ENCODE data around the gene GPR34.
"Not testable (repeated sequence)": the region's sequence is repeated elsewhere in the genome, so short reads cannot be mapped to it uniquely, and the experiment has no call there.

GPR34 gene

GRCh38 chrX:41671082-41671481 is 17.7 kb upstream of the GPR34 start:
- no peaks in the 10 kb centered on the region for H3K36me3 ChIP-seq (ENCODE audit: control insufficient read depth, insufficient read depth, low read length)
- H3K9ac ChIP-seq (ENCODE audit: low read depth, low read length) = no peak overlapping the region
- no peaks in the 10 kb centered on the region for H3K27me3 ChIP-seq (ENCODE audit: control insufficient read depth, insufficient read depth, low read length)
- no peaks in the 10 kb centered on the region for H3K4me1 ChIP-seq (ENCODE audit: control insufficient read depth, insufficient read depth, low read length)
- no peaks in the 10 kb centered on the region for H3K9me3 ChIP-seq (ENCODE audit: control insufficient read depth, insufficient read depth, low read length)
- no peak overlapping the region for H3K4me3 ChIP-seq (ENCODE audit: low read depth, low read length)

- Histone ChIP-seq H3K9me3 (ENCODE audit: control insufficient read depth, insufficient read depth, low read length) (no peaks in the 10 kb centered on the region), H3K9ac (ENCODE audit: low read depth, low read length) (no peak overlapping the region), H3K27me3 (ENCODE audit: control insufficient read depth, insufficient read depth, low read length) (no peaks in the 10 kb centered on the region), H3K36me3 (ENCODE audit: control insufficient read depth, insufficient read depth, low read length) (no peaks in the 10 kb centered on the region), H3K4me3 (ENCODE audit: low read depth, low read length) (no peak overlapping the region), H3K4me1 (ENCODE audit: control insufficient read depth, insufficient read depth, low read length) (no peaks in the 10 kb centered on the region)
Measured at GRCh38 chrX:41672643-41673042, 16.1 kb upstream of the GPR34 start.

- H3K9ac ChIP-seq (ENCODE audit: low read depth, low read length); H3K9me3 ChIP-seq (ENCODE audit: control insufficient read depth, insufficient read depth, low read length); H3K4me1 ChIP-seq (ENCODE audit: control insufficient read depth, insufficient read depth, low read length); H3K36me3 ChIP-seq (ENCODE audit: control insufficient read depth, insufficient read depth, low read length); H3K4me3 ChIP-seq (ENCODE audit: low read depth, low read length); H3K27me3 ChIP-seq (ENCODE audit: control insufficient read depth, insufficient read depth, low read length): not testable (repeated sequence)
Measured at GRCh38 chrX:41676361-41676760, 12.4 kb upstream of the GPR34 start.

- Histone ChIP-seq H3K4me1 (ENCODE audit: control insufficient read depth, insufficient read depth, low read length) (no peaks in the 10 kb centered on the region), H3K27me3 (ENCODE audit: control insufficient read depth, insufficient read depth, low read length) (no peaks in the 10 kb centered on the region), H3K36me3 (ENCODE audit: control insufficient read depth, insufficient read depth, low read length) (no peaks in the 10 kb centered on the region), H3K4me3 (ENCODE audit: low read depth, low read length) (no peak overlapping the region), H3K9ac (ENCODE audit: low read depth, low read length) (no peak overlapping the region), H3K9me3 (ENCODE audit: control insufficient read depth, insufficient read depth, low read length) (no peaks in the 10 kb centered on the region)
Measured at GRCh38 chrX:41677183-41678060, 11.4 kb upstream of the GPR34 start.

DNA sequence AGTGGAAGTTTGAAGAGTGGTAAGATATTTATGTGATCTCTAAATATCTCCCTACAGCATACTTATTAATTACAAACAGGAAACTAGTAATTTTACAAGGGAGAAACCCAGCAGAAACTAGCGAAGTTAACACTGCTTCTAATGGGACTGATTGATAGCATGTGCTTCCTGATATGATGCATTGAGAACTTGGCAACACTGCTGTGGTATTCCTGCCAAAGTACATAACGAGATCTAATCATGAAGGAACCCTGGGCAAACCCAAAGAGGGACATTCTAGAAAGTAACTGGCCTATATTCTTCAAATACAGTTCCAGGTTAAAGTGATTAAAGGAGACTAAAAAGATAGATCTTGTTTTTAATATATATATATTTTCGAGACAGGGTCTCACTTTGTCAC is 4.6 kb upstream of the GPR34 start:
- no peaks in the 10 kb centered on the region for H3K27me3 ChIP-seq (ENCODE audit: control insufficient read depth, insufficient read depth, low read length)
- no peak overlapping the region for H3K4me3 ChIP-seq (ENCODE audit: low read depth, low read length)
- H3K4me1 ChIP-seq (ENCODE audit: control insufficient read depth, insufficient read depth, low read length) = no peaks in the 10 kb centered on the region
- H3K9me3 ChIP-seq (ENCODE audit: control insufficient read depth, insufficient read depth, low read length) = no peaks in the 10 kb centered on the region
- H3K9ac ChIP-seq (ENCODE audit: low read depth, low read length) = no peak overlapping the region
- H3K36me3 ChIP-seq (ENCODE audit: control insufficient read depth, insufficient read depth, low read length) = no peaks in the 10 kb centered on the region

GRCh38 chrX:41684940-41685339 is 3.8 kb upstream of the GPR34 start:
- H3K27me3 ChIP-seq (ENCODE audit: control insufficient read depth, insufficient read depth, low read length) = no peaks in the 10 kb centered on the region
- no peaks in the 10 kb centered on the region for H3K9me3 ChIP-seq (ENCODE audit: control insufficient read depth, insufficient read depth, low read length)
- H3K4me1 ChIP-seq (ENCODE audit: control insufficient read depth, insufficient read depth, low read length) = no peaks in the 10 kb centered on the region
- no peak overlapping the region for H3K4me3 ChIP-seq (ENCODE audit: low read depth, low read length)
- H3K9ac ChIP-seq (ENCODE audit: low read depth, low read length) = no peak overlapping the region
- no peaks in the 10 kb centered on the region for H3K36me3 ChIP-seq (ENCODE audit: control insufficient read depth, insufficient read depth, low read length)

DNA sequence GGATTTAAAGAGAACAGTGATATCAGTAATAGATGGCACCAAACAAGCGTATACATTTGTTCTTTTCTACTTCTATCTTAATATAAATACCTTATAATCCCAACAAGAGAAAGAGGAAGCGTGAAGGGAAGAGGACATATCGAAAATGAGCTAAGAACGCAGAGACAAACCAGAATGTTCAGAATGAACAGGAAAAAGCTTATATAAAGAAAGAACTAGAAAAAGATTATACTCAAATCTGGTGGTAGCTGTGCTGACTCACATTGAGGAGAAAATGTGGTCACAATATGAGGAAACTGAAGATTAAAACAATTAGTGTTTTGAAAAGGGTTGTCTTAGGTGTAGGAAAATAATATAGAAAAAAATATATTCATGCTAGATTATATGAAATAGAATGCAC is 2.0 kb upstream of the GPR34 start:
- Histone ChIP-seq H3K9ac (ENCODE audit: low read depth, low read length) (no peak overlapping the region), H3K4me1 (ENCODE audit: control insufficient read depth, insufficient read depth, low read length) (no peaks in the 10 kb centered on the region), H3K36me3 (ENCODE audit: control insufficient read depth, insufficient read depth, low read length) (no peaks in the 10 kb centered on the region), H3K4me3 (ENCODE audit: low read depth, low read length) (no peak overlapping the region), H3K27me3 (ENCODE audit: control insufficient read depth, insufficient read depth, low read length) (no peaks in the 10 kb centered on the region), H3K9me3 (ENCODE audit: control insufficient read depth, insufficient read depth, low read length) (no peaks in the 10 kb centered on the region)

DNA sequence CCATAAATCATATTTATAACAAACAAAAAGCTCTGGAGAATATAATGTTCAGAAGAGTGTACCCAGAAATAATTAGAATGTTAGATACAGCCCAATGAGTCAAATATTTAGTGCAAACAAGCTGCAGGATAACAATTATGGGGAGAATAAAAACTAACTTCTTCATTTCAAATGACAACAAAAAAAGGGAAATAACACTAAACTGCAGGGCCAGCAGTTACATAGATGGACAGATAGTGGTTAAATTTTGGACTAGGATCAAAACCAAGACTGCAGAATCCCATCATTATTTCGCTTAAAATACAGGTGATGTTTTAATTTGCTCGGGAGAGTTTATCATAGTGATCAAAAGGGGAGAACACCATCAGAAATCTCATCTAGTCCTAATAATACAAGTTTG is 617 bp upstream of the GPR34 start:
- Histone ChIP-seq H3K4me1 (ENCODE audit: control insufficient read depth, insufficient read depth, low read length) (no peaks in the 10 kb centered on the region), H3K9ac (ENCODE audit: low read depth, low read length) (no peak overlapping the region), H3K27me3 (ENCODE audit: control insufficient read depth, insufficient read depth, low read length) (no peaks in the 10 kb centered on the region), H3K36me3 (ENCODE audit: control insufficient read depth, insufficient read depth, low read length) (no peaks in the 10 kb centered on the region), H3K4me3 (ENCODE audit: low read depth, low read length) (no peak overlapping the region), H3K9me3 (ENCODE audit: control insufficient read depth, insufficient read depth, low read length) (no peaks in the 10 kb centered on the region)

- no peak overlapping the region for H3K4me3 ChIP-seq (ENCODE audit: low read depth, low read length)
- no peaks in the 10 kb centered on the region for H3K27me3 ChIP-seq (ENCODE audit: control insufficient read depth, insufficient read depth, low read length)
- H3K9me3 ChIP-seq (ENCODE audit: control insufficient read depth, insufficient read depth, low read length) = no peaks in the 10 kb centered on the region
- no peak overlapping the region for H3K9ac ChIP-seq (ENCODE audit: low read depth, low read length)
- H3K36me3 ChIP-seq (ENCODE audit: control insufficient read depth, insufficient read depth, low read length) = no peaks in the 10 kb centered on the region
- no peaks in the 10 kb centered on the region for H3K4me1 ChIP-seq (ENCODE audit: control insufficient read depth, insufficient read depth, low read length)
Measured at GRCh38 chrX:41689711-41690110, 938 bp downstream of the GPR34 start.

- no peaks in the 10 kb centered on the region for H3K4me1 ChIP-seq (ENCODE audit: control insufficient read depth, insufficient read depth, low read length)
- no peak overlapping the region for H3K4me3 ChIP-seq (ENCODE audit: low read depth, low read length)
- H3K9ac ChIP-seq (ENCODE audit: low read depth, low read length) = no peak overlapping the region
- no peaks in the 10 kb centered on the region for H3K36me3 ChIP-seq (ENCODE audit: control insufficient read depth, insufficient read depth, low read length)
- no peaks in the 10 kb centered on the region for H3K27me3 ChIP-seq (ENCODE audit: control insufficient read depth, insufficient read depth, low read length)
- no peaks in the 10 kb centered on the region for H3K9me3 ChIP-seq (ENCODE audit: control insufficient read depth, insufficient read depth, low read length)
Measured at GRCh38 chrX:41692162-41692749, 3.5 kb downstream of the GPR34 start.

DNA sequence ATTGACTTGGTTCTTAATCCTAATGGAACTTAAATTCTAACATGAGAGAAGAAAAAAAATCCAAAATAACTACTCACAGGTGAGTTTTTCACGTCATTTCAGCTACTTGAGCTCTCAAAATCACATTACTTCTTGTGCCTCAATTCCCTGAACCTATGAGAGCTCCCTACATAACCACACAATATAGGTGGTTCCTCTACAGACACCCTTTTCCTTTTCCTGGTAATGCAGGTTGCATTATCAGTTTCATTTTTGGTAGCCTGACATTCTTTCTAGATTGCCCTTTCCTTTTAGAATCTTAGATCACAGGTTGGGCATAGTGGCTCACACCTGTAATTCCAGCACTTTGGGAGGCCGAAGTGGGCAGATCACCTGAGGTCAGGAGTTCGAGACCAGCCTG is 4.3 kb downstream of the GPR34 start:
- no peak overlapping the region for H3K4me3 ChIP-seq (ENCODE audit: low read depth, low read length)
- no peaks in the 10 kb centered on the region for H3K36me3 ChIP-seq (ENCODE audit: control insufficient read depth, insufficient read depth, low read length)
- no peak overlapping the region for H3K9ac ChIP-seq (ENCODE audit: low read depth, low read length)
- no peaks in the 10 kb centered on the region for H3K27me3 ChIP-seq (ENCODE audit: control insufficient read depth, insufficient read depth, low read length)
- no peaks in the 10 kb centered on the region for H3K9me3 ChIP-seq (ENCODE audit: control insufficient read depth, insufficient read depth, low read length)
- H3K4me1 ChIP-seq (ENCODE audit: control insufficient read depth, insufficient read depth, low read length) = no peaks in the 10 kb centered on the region

GRCh38 chrX:41695426-41695825 is 6.7 kb downstream of the GPR34 start:
- H3K36me3 ChIP-seq (ENCODE audit: control insufficient read depth, insufficient read depth, low read length) = no peaks in the 10 kb centered on the region
- H3K4me3 ChIP-seq (ENCODE audit: low read depth, low read length) = no peak overlapping the region
- no peaks in the 10 kb centered on the region for H3K4me1 ChIP-seq (ENCODE audit: control insufficient read depth, insufficient read depth, low read length)
- no peaks in the 10 kb centered on the region for H3K9me3 ChIP-seq (ENCODE audit: control insufficient read depth, insufficient read depth, low read length)
- no peaks in the 10 kb centered on the region for H3K27me3 ChIP-seq (ENCODE audit: control insufficient read depth, insufficient read depth, low read length)
- no peak overlapping the region for H3K9ac ChIP-seq (ENCODE audit: low read depth, low read length)
